ENCODE data around the gene ZNF277.

- TF ChIP-seq CTCF (IDR thresholded peaks at IDR 0.05; ENCODE audit: insufficient read depth, low read length, poor library complexity, severe bottlenecking) (no peak), EZH2phosphoT487 (conservative IDR thresholded peaks at IDR 0.05; ENCODE audit: low read length) (no peak)
Observed at GRCh38 chr7:112201411-112201810, 5.1 kb upstream of the ZNF277 start.
